Transverse colon (tissue), 4 donors: ENCODE results near the gene BCAM. TPM values are rescaled to one million over a fixed set of nuclear protein-coding genes. Genes with fewer than 3 reads are reported as not detected.
A peak's percentile ranks its signal among the peaks of the same experiment; 100 is the strongest.

Experiments used
- DNase-seq: peaks from one replicate; pipeline ENCODE4 v3.0.0-alpha.2; 2019
- H3K27ac ChIP-seq, 4 donors: fragments of 200-600 bp; sonication (generic); 2 replicates each; pipeline ENCODE4 v1.5.1; 2016 to 2018; ENCODE audit warnings: inconsistent platforms in 4 of 4
- H3K27me3 ChIP-seq: fragments of 200-600 bp; sonication (generic); 2 replicates; pipeline ENCODE4 v1.5.1; 2017; ENCODE audit warnings: inconsistent platforms
- H3K36me3 ChIP-seq, 4 donors: fragments of 200-600 bp; sonication (generic); 2 replicates each; pipeline ENCODE4 v1.5.1; 2017 to 2019; ENCODE audit warnings: inconsistent platforms in 4 of 4
- H3K4me1 ChIP-seq, 4 donors: fragments of 200-600 bp; sonication (generic); 2 replicates each; pipeline ENCODE4 v1.5.1; 2017 to 2020; ENCODE audit warnings: inconsistent platforms in 4 of 4
- H3K4me3 ChIP-seq, 4 donors: fragments of 200-600 bp; sonication (generic); 1 replicate in 1 of 4; 2 replicates in 3 of 4; pipeline versions ENCODE4 v1.5.1 to v1.6.1; 2017 to 2019; ENCODE audit warnings: inconsistent platforms in 4 of 4
- H3K9me3 ChIP-seq, 2 donors: fragments of 200-600 bp; sonication (generic); 2 replicates each; pipeline ENCODE4 v1.5.1; 2017 to 2019; ENCODE audit warnings: inconsistent platforms in 2 of 2
- CTCF ChIP-seq, 5 experiments: fragments of 200-600 bp in 3 of 5; fragments of 450-650 bp in 2 of 5; sonication (generic) in 3 of 5; IDR thresholded peaks; 1 replicate in 2 of 5; 2 replicates in 3 of 5; pipeline ENCODE4 v1.5.1; 2016 to 2017; ENCODE audit warnings: antibody characterized with exemption in 5 of 5, inconsistent platforms in 3 of 5, mild to moderate bottlenecking in 2 of 5, moderate library complexity in 1 of 5
- EP300 ChIP-seq: sonication (generic); formaldehyde crosslinking; IDR thresholded peaks from one replicate; pipeline ENCODE4 v1.6.1; 2017; ENCODE audit warnings: antibody characterized with exemption, low read depth
- POLR2A ChIP-seq: fragments of 450-650 bp; IDR thresholded peaks from one replicate; pipeline ENCODE4 v1.6.1; 2016; ENCODE audit warnings: antibody characterized with exemption, mild to moderate bottlenecking, moderate library complexity
- POLR2AphosphoS5 ChIP-seq, 3 donors: sonication (generic); formaldehyde crosslinking; IDR thresholded peaks; one replicate each; pipeline ENCODE4 v1.6.1; 2016; ENCODE audit warnings: antibody characterized with exemption in 3 of 3
- WGBS, 2 donors: methylation state at CpG; one replicate each; pipeline ENCODE4 v1.1.5; 2018; ENCODE audit warnings: low coverage in 1 of 2; 5-methylcytosine and 5-hydroxymethylcytosine counted together
- in situ Hi-C, 4 donors: fragments of 200-750 bp; cut with MboI; loops; one replicate each; pipeline versions ENCODE4 v1.15.0 to v1.15.1; 2017; ENCODE audit warnings: low sequenced_read_pairs in 3 of 4, low pct_ligation_motif_present in 1 of 4, low pct_unique_long_range_greater_than_20kb in 1 of 4
- intact Hi-C: fragments of 100-400 bp; cut with DNase I; formaldehyde crosslinking; loops from one replicate; pipeline ENCODE4 v1.15.1; 2023; ENCODE audit warnings: low total_unique reads
- small RNA-seq, 4 donors: library from RNA; depleted of rRNA; stranded (forward); fragments of <200 nt; gene quantifications; one replicate each; pipeline ENCODE3, GENCODE V24; 2016
- total RNA-seq, 4 donors: library from RNA; depleted of rRNA; stranded (reverse); fragments of >200 nt; gene quantifications; one replicate each; pipeline ENCODE4 v1.1.0, GENCODE V29; 2016

BCAM gene
- total RNA-seq, 4 donors from 2014 or later: 7.9 to 95.1 (median 23.1) TPM

- peaks cover 0 to 12% (median 2%) of the 10 kb centered on the region in 4 donors for H3K4me1 ChIP-seq
- peaks cover 0 to 19% (median 5%) of the 10 kb centered on the region in 4 donors for H3K36me3 ChIP-seq
- no peak for TF ChIP-seq CTCF (IDR thresholded peaks at IDR 0.05)
- no peak for TF ChIP-seq POLR2A
- no peak for TF ChIP-seq POLR2AphosphoS5 (IDR thresholded peaks at IDR 0.05)
- no peak for TF ChIP-seq EP300
- in situ Hi-C loops: no loop called here
- no peak overlapping the region for H3K27ac ChIP-seq
- H3K9me3 ChIP-seq: no peaks in the 10 kb centered on the region
- no peak overlapping the region for H3K4me3 ChIP-seq
- intact Hi-C loops: no loop called here
- 88% methylated on average over 27 of the region's 27 CpGs; no CpG with 5 or more reads in 1 of the 2 donors for WGBS, 2 donors
- DNase-seq: no peak
- H3K27me3 ChIP-seq: no peaks in the 10 kb centered on the region
Measured at GRCh38 chr19:44865196-44865767, 56.4 kb downstream of the BCAM start.

GRCh38 chr19:44866664-44867063 lies 57.8 kb downstream of the BCAM start:
- DNase-seq: no peak
- Histone ChIP-seq H3K27ac (no peak overlapping the region), H3K4me1 (peaks cover 0 to 12% (median 2%) of the 10 kb centered on the region in 4 donors), H3K9me3 (no peaks in the 10 kb centered on the region), H3K4me3 (no peak overlapping the region), H3K36me3 (peaks cover 0 to 11% (median 4%) of the 10 kb centered on the region in 4 donors), H3K27me3 (no peaks in the 10 kb centered on the region)
- no peak for TF ChIP-seq POLR2AphosphoS5 (IDR thresholded peaks at IDR 0.05)
- TF ChIP-seq CTCF (IDR thresholded peaks at IDR 0.05): no peak
- no peak for TF ChIP-seq POLR2A
- no peak for TF ChIP-seq EP300
- intact Hi-C loops: no loop called here
- WGBS, 2 donors: 17 to 53% methylated on average over 1 to 4 of the region's 4 CpGs
- in situ Hi-C loops: no loop called here

GRCh38 chr19:44867578-44867977 lies 58.7 kb downstream of the BCAM start:
- intact Hi-C loops: no loop called here
- H3K36me3 ChIP-seq: peaks cover 0 to 17% (median 4%) of the 10 kb centered on the region in 4 donors
- no peak for DNase-seq
- no peaks in the 10 kb centered on the region for H3K9me3 ChIP-seq
- no peak overlapping the region for H3K4me3 ChIP-seq
- H3K4me1 ChIP-seq: peaks cover 0 to 12% (median 2%) of the 10 kb centered on the region in 4 donors
- in situ Hi-C loops: no loop called here
- no peaks in the 10 kb centered on the region for H3K27me3 ChIP-seq
- 87 to 88% methylated on average over 5 to 12 of the region's 12 CpGs for WGBS, 2 donors
- TF ChIP-seq POLR2A (no peak), EP300 (no peak), POLR2AphosphoS5 (IDR thresholded peaks at IDR 0.05) (no peak)
- H3K27ac ChIP-seq: peak overlapping the region in 1 of 4 donors; percentile 64

GRCh38 chr19:44869733-44870470 lies 61.0 kb downstream of the BCAM start:
- intact Hi-C loops: no loop called here
- peaks cover 0 to 24% (median 9%) of the 10 kb centered on the region in 4 donors for H3K36me3 ChIP-seq
- H3K27me3 ChIP-seq: no peaks in the 10 kb centered on the region
- peaks cover 0 to 15% (median 2%) of the 10 kb centered on the region in 4 donors for H3K4me1 ChIP-seq
- H3K27ac ChIP-seq: peak overlapping the region; percentile 25 to 64 (median 46)
- no peaks in the 10 kb centered on the region for H3K9me3 ChIP-seq
- WGBS, 2 donors: 69 to 70% methylated on average over 13 of the region's 13 CpGs
- peak; percentile 62 for DNase-seq
- TF ChIP-seq EP300: no peak
- no peak for TF ChIP-seq POLR2AphosphoS5 (IDR thresholded peaks at IDR 0.05)
- TF ChIP-seq POLR2A: no peak
- TF ChIP-seq CTCF (IDR thresholded peaks at IDR 0.05): no peak
- H3K4me3 ChIP-seq: no peak overlapping the region
- in situ Hi-C loops: no loop called here

Small RNA genes within 50 kb of the gene (small RNA-seq; reads per million reads assigned to genes)
- gene RF00156: 0 reads per million in 4 donors

Other genes starting within 250 kb of the BCAM start
- not detected for gene IGSF23, start 195.5 kb upstream of the BCAM start, total RNA-seq
- 10 to 100 TPM; 26.2 to 49.0 (median 33.3) TPM for gene PVR, start 165.2 kb upstream of the BCAM start, total RNA-seq
- gene CEACAM19, start 137.6 kb upstream of the BCAM start, total RNA-seq: 10 to 100 TPM in 2 of 4 donors, 1 to 10 TPM in 2; 3.8 to 19.1 (median 9.9) TPM
- gene CEACAM16, start 110.0 kb upstream of the BCAM start, total RNA-seq: not detected
- 100 to 1,000 TPM in 1 of 4 donors, 10 to 100 TPM in 3; 43.8 to 181 (median 69.5) TPM for gene BCL3, start 60.4 kb upstream of the BCAM start, total RNA-seq
- 100 to 1,000 TPM in 3 of 4 donors, 10 to 100 TPM in 1; 96.1 to 210 (median 145) TPM for gene CBLC, start 31.2 kb upstream of the BCAM start, total RNA-seq
- 100 to 1,000 TPM in 3 of 4 donors, 10 to 100 TPM in 1; 93.7 to 147 (median 125) TPM for gene NECTIN2, start 37.2 kb downstream of the BCAM start, total RNA-seq
- gene TOMM40, start 82.2 kb downstream of the BCAM start, total RNA-seq: 100 to 1,000 TPM in 1 of 4 donors, 10 to 100 TPM in 3; 36.0 to 101 (median 53.8) TPM
- gene APOE, start 96.7 kb downstream of the BCAM start, total RNA-seq: 100 to 1,000 TPM in 2 of 4 donors, 10 to 100 TPM in 2; 72.2 to 214 (median 132) TPM
- gene APOC1, start 105.5 kb downstream of the BCAM start, total RNA-seq: 10 to 100 TPM in 3 of 4 donors, not detected in 1; 10.8 to 48.4 (median 34.8) TPM
- not detected for gene APOC4, start 133.1 kb downstream of the BCAM start, total RNA-seq
- gene APOC2, start 136.9 kb downstream of the BCAM start, total RNA-seq: under 1 TPM in 1 of 4 donors, not detected in 3; 0.68 TPM
- 10 to 100 TPM; 65.3 to 94.6 (median 79.8) TPM for gene CLPTM1, start 146.3 kb downstream of the BCAM start, total RNA-seq
- 10 to 100 TPM; 11.9 to 58.4 (median 34.8) TPM for gene RELB, start 192.4 kb downstream of the BCAM start, total RNA-seq
- 100 to 1,000 TPM in 2 of 4 donors, 10 to 100 TPM in 2; 82.6 to 382 (median 100) TPM for gene CLASRP, start 229.9 kb downstream of the BCAM start, total RNA-seq